Hepatocyte (in vitro differentiated cells): ENCODE measurements around the gene CDC5L.

Experiments
- EZH2 ChIP-seq: fragments of 200-600 bp; sonication (generic); IDR thresholded peaks from 2 replicates; pipeline ENCODE4 v1.6.1; 2016; ENCODE audit warnings: antibody characterized with exemption, mild to moderate bottlenecking, borderline replicate concordance
- TF ChIP-seq, protein P1 (sequence below): fragments of 200-600 bp; sonication (generic); IDR thresholded peaks from 2 replicates; pipeline ENCODE4 v1.5.1; 2016; ENCODE audit warnings: antibody characterized with exemption, mild to moderate bottlenecking; ENCODE audit not compliant: poor library complexity

DNA sequence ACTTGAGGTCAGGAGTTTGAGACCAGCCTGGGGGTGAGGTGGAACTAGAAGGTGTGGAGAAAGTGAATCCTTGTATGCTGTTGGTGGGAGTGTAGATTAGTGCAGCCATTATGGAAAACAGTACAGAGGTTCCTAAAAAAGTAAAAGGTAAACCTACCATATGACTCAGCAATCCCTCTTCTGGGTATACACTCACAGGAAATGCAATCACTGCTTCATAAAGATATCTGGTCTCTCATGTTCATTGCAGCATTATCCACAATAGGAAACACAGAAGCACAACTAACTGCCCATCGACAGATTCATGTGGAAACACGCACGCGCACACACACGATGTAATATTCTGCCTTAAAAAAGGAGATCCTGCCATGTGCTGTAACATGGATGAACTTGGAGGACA is 66.7 kb downstream of the CDC5L start:
- TF ChIP-seq, protein P1, sequence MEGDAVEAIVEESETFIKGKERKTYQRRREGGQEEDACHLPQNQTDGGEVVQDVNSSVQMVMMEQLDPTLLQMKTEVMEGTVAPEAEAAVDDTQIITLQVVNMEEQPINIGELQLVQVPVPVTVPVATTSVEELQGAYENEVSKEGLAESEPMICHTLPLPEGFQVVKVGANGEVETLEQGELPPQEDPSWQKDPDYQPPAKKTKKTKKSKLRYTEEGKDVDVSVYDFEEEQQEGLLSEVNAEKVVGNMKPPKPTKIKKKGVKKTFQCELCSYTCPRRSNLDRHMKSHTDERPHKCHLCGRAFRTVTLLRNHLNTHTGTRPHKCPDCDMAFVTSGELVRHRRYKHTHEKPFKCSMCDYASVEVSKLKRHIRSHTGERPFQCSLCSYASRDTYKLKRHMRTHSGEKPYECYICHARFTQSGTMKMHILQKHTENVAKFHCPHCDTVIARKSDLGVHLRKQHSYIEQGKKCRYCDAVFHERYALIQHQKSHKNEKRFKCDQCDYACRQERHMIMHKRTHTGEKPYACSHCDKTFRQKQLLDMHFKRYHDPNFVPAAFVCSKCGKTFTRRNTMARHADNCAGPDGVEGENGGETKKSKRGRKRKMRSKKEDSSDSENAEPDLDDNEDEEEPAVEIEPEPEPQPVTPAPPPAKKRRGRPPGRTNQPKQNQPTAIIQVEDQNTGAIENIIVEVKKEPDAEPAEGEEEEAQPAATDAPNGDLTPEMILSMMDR: no peak
- TF ChIP-seq EZH2: no peak
